Measurements from ENCODE around the gene TK2. TPM values are rescaled to one million over a fixed set of nuclear protein-coding genes. Genes with fewer than 3 reads are reported as not detected.

TK2 gene
- 10 to 100 TPM; 27.3 to 40.3 TPM for total RNA-seq

DNA sequence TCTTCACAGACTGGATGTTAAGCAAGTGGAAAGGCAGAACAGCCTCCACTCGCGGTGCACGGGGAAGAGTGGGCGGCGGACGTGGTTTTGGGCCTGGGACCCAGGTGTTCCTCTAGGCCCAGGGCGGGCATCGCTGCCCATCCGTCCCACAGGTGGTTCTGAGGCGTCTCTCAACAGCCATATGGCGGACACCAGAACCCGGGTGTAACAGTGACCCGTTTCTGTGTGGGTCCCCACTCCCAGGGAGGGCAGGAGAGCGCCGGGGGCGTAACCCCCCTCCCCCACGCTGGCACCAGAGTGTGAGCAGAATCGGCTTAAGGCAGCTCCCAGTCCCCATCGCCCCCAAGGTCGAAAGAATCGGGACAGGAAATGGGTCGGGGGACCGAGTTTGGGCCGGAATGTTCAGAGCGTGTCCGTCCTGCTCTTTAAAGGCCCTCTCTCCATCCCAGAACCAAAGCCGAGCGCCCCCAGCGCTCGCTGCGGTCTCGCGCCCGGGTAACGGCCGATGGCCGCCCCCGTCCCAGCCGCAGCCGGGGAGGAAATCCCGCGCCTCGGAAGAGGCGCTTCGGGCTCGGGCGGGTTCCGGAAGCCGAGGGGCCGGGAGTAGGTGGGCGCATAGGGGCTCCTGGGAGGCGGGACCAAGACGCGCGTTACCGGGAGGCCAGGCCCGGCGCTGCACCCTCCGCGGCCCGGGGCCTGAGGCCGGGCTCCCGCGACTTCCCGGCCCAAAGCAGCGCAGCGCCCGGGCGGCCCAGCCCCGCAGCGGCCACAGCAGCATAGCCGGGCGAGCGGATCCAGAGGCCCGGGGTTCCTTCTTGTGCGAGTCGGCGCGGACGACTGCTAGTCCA lies at the start of gene TK2:
Gene TK2, minus strand, starts transcription at position 839 of the 848 bp plus-strand sequence. Its CDS starts 61 bp downstream, at position 778.

DNA sequence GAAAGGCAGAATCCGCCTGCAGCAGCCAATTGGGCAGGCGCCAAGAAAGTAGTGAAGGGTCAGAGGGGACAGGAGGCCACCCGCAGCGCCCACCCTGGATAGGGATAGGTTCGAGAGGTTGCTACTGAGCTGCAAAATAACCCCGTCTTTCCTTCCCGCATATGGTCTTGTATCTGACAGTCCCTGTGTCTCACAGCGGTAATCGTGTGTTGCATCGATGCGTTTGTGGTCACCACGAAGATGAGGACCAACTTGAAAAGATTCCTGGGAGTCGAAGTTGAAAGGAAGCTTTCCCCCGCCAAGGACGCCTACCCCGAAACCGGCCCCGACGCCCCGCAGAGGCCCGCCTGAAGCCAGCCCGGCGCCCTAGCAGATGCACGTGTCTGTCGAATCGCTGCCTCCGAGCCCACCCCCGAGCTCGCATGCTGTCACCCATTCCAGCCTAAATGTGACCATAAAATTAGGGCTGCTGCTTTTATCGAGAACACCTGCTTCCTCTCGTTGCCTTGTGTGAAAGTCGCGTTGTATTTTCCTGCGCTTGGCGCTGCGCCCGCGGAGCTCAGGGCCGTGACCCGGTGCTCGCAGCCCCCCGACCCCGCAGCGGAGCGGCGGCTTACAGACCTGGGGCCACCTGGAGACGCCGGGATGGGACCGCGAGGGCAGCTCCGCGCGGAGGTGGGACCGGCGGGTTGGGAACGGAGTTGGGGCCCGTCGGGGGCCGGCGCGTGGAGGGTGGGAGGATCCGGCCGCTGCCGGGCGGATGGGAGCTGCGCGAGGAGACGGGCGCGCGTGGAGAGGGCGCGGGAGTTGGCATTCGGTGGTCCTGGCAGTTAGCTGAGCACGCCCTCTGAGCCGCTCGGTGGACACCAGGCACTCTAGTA lies 29.0 kb upstream of the TK2 start, which contains the start of gene CMTM2:
Gene CMTM2, plus strand, starts transcription at position 813 of the 881 bp plus-strand sequence. CDS start 145 bp downstream, outside the sequence.

DNA sequence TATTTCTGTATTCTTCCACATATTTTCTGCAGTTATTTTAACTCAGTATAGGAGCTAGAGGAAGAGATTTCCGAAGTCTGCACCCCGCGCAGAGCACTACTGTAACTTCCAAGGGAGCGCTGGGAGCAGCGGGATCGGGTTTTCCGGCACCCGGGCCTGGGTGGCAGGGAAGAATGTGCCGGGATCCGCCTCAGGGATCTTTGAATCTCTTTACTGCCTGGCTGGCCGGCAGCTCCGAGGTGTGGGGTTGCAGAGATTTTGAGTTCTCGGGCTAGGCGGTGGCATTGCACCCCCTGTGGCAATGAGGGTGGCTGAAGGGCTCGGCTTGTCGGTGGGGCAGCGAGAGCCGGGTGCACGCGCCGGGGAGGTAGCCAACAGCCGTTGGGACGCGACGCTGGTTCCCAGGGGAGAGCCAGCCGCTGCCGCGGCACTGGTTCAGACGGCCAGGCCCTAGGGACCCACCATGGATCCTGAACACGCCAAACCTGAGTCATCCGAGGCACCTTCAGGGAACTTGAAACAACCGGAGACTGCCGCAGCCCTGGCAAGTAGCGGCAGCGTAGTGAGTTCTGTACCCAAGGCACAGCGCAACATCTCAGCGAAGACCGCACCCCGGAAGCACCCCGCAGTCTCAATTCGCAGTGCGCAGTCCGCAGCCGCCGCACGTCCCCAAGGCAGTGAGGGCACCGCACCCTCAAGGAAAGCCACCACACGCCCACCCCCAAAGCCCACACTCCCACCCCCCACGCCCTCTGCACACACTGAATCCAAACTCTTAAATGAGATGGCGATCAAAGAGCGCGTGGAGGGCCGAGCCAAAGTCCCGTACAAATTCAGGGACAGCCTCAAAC lies 16.4 kb upstream of the TK2 start, which contains the start of gene CMTM1:
Gene CMTM1, plus strand, starts transcription at position 389 of the 851 bp plus-strand sequence. Its CDS starts 75 bp downstream, at position 464.

DNA sequence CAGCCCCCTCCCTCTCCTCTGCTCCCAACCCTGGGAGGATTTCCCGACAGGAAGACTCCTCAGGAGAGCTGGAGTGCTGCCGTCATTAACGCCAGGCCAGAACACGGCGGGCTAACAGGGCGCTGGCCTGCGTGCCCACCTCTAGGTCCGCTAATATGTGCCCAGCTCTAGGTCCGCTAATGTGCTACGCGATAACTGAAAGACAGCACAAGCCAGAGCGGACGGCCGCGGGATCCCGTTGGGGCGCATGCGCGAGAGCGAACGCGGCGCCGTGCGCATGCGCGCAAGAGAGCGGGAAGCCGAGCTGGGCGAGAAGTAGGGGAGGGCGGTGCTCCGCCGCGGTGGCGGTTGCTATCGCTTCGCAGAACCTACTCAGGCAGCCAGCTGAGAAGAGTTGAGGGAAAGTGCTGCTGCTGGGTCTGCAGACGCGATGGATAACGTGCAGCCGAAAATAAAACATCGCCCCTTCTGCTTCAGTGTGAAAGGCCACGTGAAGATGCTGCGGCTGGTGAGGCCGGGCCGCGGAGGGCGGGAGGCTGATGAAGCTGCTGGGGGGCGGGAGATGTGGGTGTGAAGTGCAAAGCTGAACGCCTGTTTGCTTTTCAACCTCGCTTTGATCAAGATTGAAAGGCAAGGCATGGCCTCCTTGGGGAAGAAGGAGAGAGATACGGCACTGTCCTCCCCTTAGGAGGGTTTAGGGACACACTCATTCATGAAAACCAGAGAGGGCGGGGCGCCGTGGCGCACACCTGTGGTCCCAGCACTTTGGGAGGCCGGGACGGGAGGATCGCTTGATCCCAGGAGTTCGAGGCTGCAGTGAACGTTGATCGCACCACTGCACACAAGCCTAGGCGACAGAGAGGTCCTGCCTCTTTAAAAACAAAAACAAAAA lies 2.6 kb upstream of the TK2 start, which contains the start of gene CKLF:
Gene CKLF, plus strand, starts transcription at position 291 of the 892 bp plus-strand sequence. Its CDS starts 140 bp downstream, at position 431.

Small RNAs within 50 kb of the gene (small RNA-seq; reads per million reads assigned to genes)
- gene CKLF-CMTM1 = 0 reads per million in 2 donors

Other genes starting within 250 kb of the TK2 start
- gene CDH5, start 183.4 kb downstream of the TK2 start, total RNA-seq = under 1 TPM; 0.33 to 0.34 TPM
- gene BEAN1, start 122.8 kb downstream of the TK2 start, total RNA-seq = 1 to 10 TPM in 1 of 2 donors, under 1 TPM in 1; 0.69 to 1.3 TPM
- 10 to 100 TPM; 43.7 to 99.2 TPM for gene CKLF, start 2.5 kb upstream of the TK2 start, total RNA-seq
- gene CMTM1, start 16.3 kb upstream of the TK2 start, total RNA-seq = 1 to 10 TPM in 1 of 2 donors, under 1 TPM in 1; 0.67 to 2.4 TPM
- not detected for gene CMTM2, start 29.3 kb upstream of the TK2 start, total RNA-seq
- 10 to 100 TPM; 10.3 to 17.0 TPM for gene CMTM3, start 54.6 kb upstream of the TK2 start, total RNA-seq
- 10 to 100 TPM; 28.0 to 34.1 TPM for gene CMTM4, start 146.6 kb upstream of the TK2 start, total RNA-seq
- 100 to 1,000 TPM; 112 to 203 TPM for gene DYNC1LI2, start 201.5 kb upstream of the TK2 start, total RNA-seq